Panc1 (cell line): ENCODE results near the gene EARS2. TPM values are rescaled to one million over a fixed set of nuclear protein-coding genes. Genes with fewer than 3 reads are reported as not detected.
A peak's percentile ranks its signal among the peaks of the same experiment; 100 is the strongest.

Source experiments
- ATAC-seq: fragments of 200-7000 bp; cut with Tn5 transposase; 2 replicates; pipeline ENCODE4 v1.9.1; 2020; ENCODE audit warnings: mild to moderate bottlenecking, moderate library complexity
- Bru-seq: library from RNA; stranded (reverse); fragments of 400-500 nt; gene quantifications from one replicate; lab custom pipeline; 2021; lab: Mats Ljungman, UMichigan
- BruChase-seq, 2 experiments: library from RNA; stranded (reverse); fragments of 400-500 nt; gene quantifications; one replicate each; lab custom pipeline; 2021; lab: Mats Ljungman, UMichigan
- BruUV-seq: library from RNA; stranded (reverse); fragments of 400-500 nt; replicated peaks from 2 replicates; lab custom pipeline; 2021; lab: Mats Ljungman, UMichigan
- CTCF ChIA-PET: fragments of 300-600 bp; sonication (Branson Sonifier 250); formaldehyde crosslinking; loops from one replicate; lab custom pipeline; 2022; ENCODE audit warnings: antibody characterized with exemption; lab: Charles Lee
- POLR2A ChIA-PET: fragments of 300-600 bp; sonication (Branson Sonifier 250); formaldehyde crosslinking; loops from one replicate; lab custom pipeline; 2022; ENCODE audit warnings: antibody characterized with exemption; lab: Charles Lee
- DNase-seq: peaks from one replicate; pipeline ENCODE4 v3.0.0-alpha.2; 2010; ENCODE audit warnings: low read depth, low spot score
- H3K27ac ChIP-seq: 2 replicates; pipeline ENCODE4 v1.5.1; 2011; ENCODE audit warnings: mild to moderate bottlenecking, low read length, inconsistent platforms
- H3K27me3 ChIP-seq: fragments of 200-500 bp; sonication (Bioruptor generic); 2 replicates; pipeline ENCODE4 v1.6.0; 2014; ENCODE audit warnings: low read length, inconsistent platforms; ENCODE audit not compliant: control insufficient read depth, insufficient read depth
- H3K36me3 ChIP-seq: fragments of 200-500 bp; sonication (Bioruptor generic); 2 replicates; pipeline ENCODE4 v1.5.1; 2014; ENCODE audit warnings: inconsistent platforms, mild to moderate bottlenecking, low read length, moderate library complexity; ENCODE audit not compliant: control insufficient read depth, insufficient read depth
- H3K4me1 ChIP-seq: 2 replicates; pipeline ENCODE4 v1.5.1; 2011; ENCODE audit warnings: inconsistent platforms, mild to moderate bottlenecking, low read length, moderate library complexity; ENCODE audit not compliant: control insufficient read depth, insufficient read depth
- H3K4me3 ChIP-seq, 2 experiments: 2 replicates each; pipeline ENCODE4 v1.5.1; 2011 to 2012; ENCODE audit warnings: low read depth in 2 of 2, low read length in 2 of 2, mild to moderate bottlenecking in 2 of 2, inconsistent platforms in 1 of 2, moderate library complexity in 1 of 2
- H3K9me3 ChIP-seq: fragments of 200-500 bp; sonication (Bioruptor generic); 2 replicates; pipeline ENCODE4 v1.5.1; 2014; ENCODE audit warnings: low read depth, mild to moderate bottlenecking, inconsistent platforms, low read length, moderate library complexity; ENCODE audit not compliant: control insufficient read depth, insufficient read depth
- CTCF ChIP-seq: fragments of 450-650 bp; IDR thresholded peaks from 2 replicates; pipeline ENCODE4 v1.5.1; 2017; ENCODE audit warnings: mild to moderate bottlenecking
- POLR2AphosphoS5 ChIP-seq: IDR thresholded peaks from 2 replicates; pipeline ENCODE4 v1.6.1; 2012; ENCODE audit warnings: mild to moderate bottlenecking, low read depth, low read length, moderate library complexity
- REST ChIP-seq, 2 experiments: IDR thresholded peaks; 2 replicates each; pipeline ENCODE4 v1.6.1; 2011 to 2012; ENCODE audit warnings: low read depth in 2 of 2, control low read depth in 1 of 2, low read length in 1 of 2, mild to moderate bottlenecking in 1 of 2, moderate library complexity in 1 of 2; ENCODE audit not compliant: insufficient read depth in 1 of 2
- SIN3A ChIP-seq: IDR thresholded peaks from 2 replicates; pipeline ENCODE4 v1.6.1; 2012; ENCODE audit warnings: low read depth, mild to moderate bottlenecking, low read length, moderate library complexity, borderline replicate concordance; ENCODE audit not compliant: insufficient read depth
- TCF7L2 ChIP-seq: IDR thresholded peaks from 2 replicates; pipeline ENCODE4 v1.6.1; 2011; ENCODE audit warnings: mild to moderate bottlenecking, low read depth, low read length, inconsistent platforms
- in situ Hi-C: cut with HindIII; loops from 2 replicates; pipeline ENCODE4 v1.10.0; 2016; ENCODE audit warnings: low sequenced_read_pairs, low pct_unique_long_range_greater_than_20kb
- intact Hi-C: fragments of 100-400 bp; cut with micrococcal nuclease; formaldehyde crosslinking; loops from one replicate; pipeline ENCODE4 v1.10.0; 2022; ENCODE audit not compliant: unreplicated experiment
- long read RNA-seq: library from polyadenylated mRNA; unstranded; transcript quantifications from one replicate; pipeline ENCODE4 v2.0.0, GENCODE V29; 2021; ENCODE audit not compliant: unreplicated experiment
- polyA plus RNA-seq: library from polyadenylated mRNA; unstranded; fragments of >200 nt; gene quantifications from one replicate; pipeline ENCODE4 v1.2.1, GENCODE V29; 2012; ENCODE audit warnings: missing spikeins; ENCODE audit not compliant: insufficient read length
- total RNA-seq: library from RNA; stranded (reverse); gene quantifications from one replicate; pipeline ENCODE4 v1.2.1, GENCODE V29; 2021; ENCODE audit not compliant: unreplicated experiment

Gene EARS2
- total RNA-seq (31.3 TPM), Bru-seq, nascent RNA (percentile 70 among the genes with signal in this experiment), BruChase-seq, experiment 1, labeled RNA remaining after a 2-hour chase (percentile 71 among the genes with signal in this experiment), BruChase-seq, experiment 2, labeled RNA remaining after a 6-hour chase (percentile 78 among the genes with signal in this experiment)
- 34.9 TPM for polyA plus RNA-seq
- long read RNA-seq, transcript EARS2-201 (9 exons, 3,961 nt) = major isoform, 22 of 136 reads
- long read RNA-seq, partial matches to known transcripts = 89 of 136 reads
- long read RNA-seq, other reads (novel, unspliced or antisense) = 19 of 136 reads

- in situ Hi-C loops = no loop called here
- ChIA-PET CTCF (interaction anchor here (0.5 to 1.0 kb wide), 4 partner anchors 16 to 66 kb away, joined by 3 to 8 read pairs (median 3); no protein-coding TSS in a partner anchor), POLR2A (interaction anchor here (0.6 to 0.7 kb wide), 2 partner anchors 198 to 205 kb away, joined by 5 to 7 read pairs; no protein-coding TSS in a partner anchor)
- intact Hi-C loops = no loop called here
- Histone ChIP-seq H3K9me3 (no peaks in the 10 kb centered on the region), H3K36me3 (peaks cover 15% of the 10 kb centered on the region), H3K27me3 (no peaks in the 10 kb centered on the region), H3K4me1 (peaks cover 10% of the 10 kb centered on the region; the same call in 1 of the 2 replicates), H3K4me3 (peak within 1 kb of the TSS; percentile 85), H3K27ac (peak within 1 kb of the TSS; percentile 92)
- BruUV-seq = no TSS peak
- TF ChIP-seq POLR2AphosphoS5 = peak; percentile 85
- peak; percentile 97 for TF ChIP-seq CTCF
- peak; percentile 87; the same call in 1 of the 2 replicates for TF ChIP-seq SIN3A
- TF ChIP-seq TCF7L2 = no peak
- no peak for TF ChIP-seq REST (IDR thresholded peaks at IDR 0.05; ENCODE audit: insufficient read depth in 1 of 2, low read depth in 2 of 2, low read length in 1 of 2)
- peak; percentile 92 for DNase-seq
- ATAC-seq = peak; percentile 97
Measured at GRCh38 chr16:23556881-23557778, at the start of gene EARS2, which contains the start of gene UBFD1. EARS2 (minus strand) TSS chr16:23557350; CDS start chr16:23557343, 7 bp downstream. UBFD1 (plus strand) TSS chr16:23557727; CDS start chr16:23557743, 16 bp downstream.

- Histone ChIP-seq H3K9me3 (no peaks in the 10 kb centered on the region), H3K27ac (peak overlapping the region; percentile 77), H3K4me3 (no peak overlapping the region), H3K27me3 (no peaks in the 10 kb centered on the region), H3K36me3 (no peaks in the 10 kb centered on the region; the same call in 1 of the 2 replicates), H3K4me1 (0 out of 2 replicates have a peak, but pooled peaks cover 3% of the 10 kb centered on the region)
- in situ Hi-C loops = no loop called here
- no peak for TF ChIP-seq POLR2AphosphoS5
- TF ChIP-seq CTCF = no peak; the same call in 1 of the 2 replicates
- no peak for TF ChIP-seq TCF7L2
- no peak for TF ChIP-seq REST (IDR thresholded peaks at IDR 0.05; ENCODE audit: insufficient read depth in 1 of 2, low read depth in 2 of 2, low read length in 1 of 2)
- no peak for TF ChIP-seq SIN3A
- intact Hi-C loops = no loop called here
- DNase-seq (no peak), ATAC-seq (peak; percentile 65)
- ChIA-PET CTCF (interaction anchor here (0.7 to 1.1 kb wide), 4 partner anchors 18 to 40 kb away, joined by 3 to 7 read pairs (median 3); partner anchors contain the start of gene UBFD1), POLR2A (no interaction called here)
- BruUV-seq = no TSS peak
Measured at GRCh38 chr16:23597003-23597756, 40.0 kb upstream of the EARS2 start.
